Effector CD4-positive, alpha-beta T cell (primary cell): Measurements from ENCODE around the gene LCN15.

Experiments used
- DNase-seq: peaks from one replicate; pipeline ENCODE4 v3.0.0-alpha.2; 2020

The LCN15 gene

GRCh38 chr9:136754059-136754572 is 10.2 kb downstream of the LCN15 start:
- DNase-seq = no peak

GRCh38 chr9:136753371-136754058 is 10.8 kb downstream of the LCN15 start:
- no peak for DNase-seq

GRCh38 chr9:136751814-136752213 is 12.5 kb downstream of the LCN15 start:
- no peak for DNase-seq

- no peak for DNase-seq
These were observed 13.1 kb downstream of the LCN15 start for GRCh38 chr9:136751244-136751643.

- DNase-seq = no peak
These were observed 13.8 kb downstream of the LCN15 start for GRCh38 chr9:136750526-136750925.

GRCh38 chr9:136748666-136749611 is 15.4 kb downstream of the LCN15 start:
- DNase-seq = no peak

GRCh38 chr9:136748201-136748600 is 16.1 kb downstream of the LCN15 start, which contains the start of gene LCN6:
Gene LCN6 (minus strand): TSS chr9:136748525. CDS start chr9:136748483, 42 bp downstream.
- DNase-seq = no peak

GRCh38 chr9:136747161-136748060 is 16.9 kb downstream of the LCN15 start:
- no peak for DNase-seq

- no peak for DNase-seq
These were observed 17.7 kb downstream of the LCN15 start for GRCh38 chr9:136746621-136747020.

GRCh38 chr9:136746155-136746490 is 18.2 kb downstream of the LCN15 start:
- no peak for DNase-seq

- DNase-seq = no peak
These were observed 18.7 kb downstream of the LCN15 start for GRCh38 chr9:136745389-136746154.

- no peak for DNase-seq
These were observed 19.5 kb downstream of the LCN15 start for GRCh38 chr9:136744773-136745172.

GRCh38 chr9:136743639-136744211 is 20.6 kb downstream of the LCN15 start:
- DNase-seq = no peak

- no peak for DNase-seq
These were observed 21.5 kb downstream of the LCN15 start, which contains the start of gene LCN10 for GRCh38 chr9:136742591-136743391. Gene LCN10 (minus strand): TSS chr9:136742940. CDS start chr9:136742903, 37 bp downstream.

GRCh38 chr9:136741883-136742571 is 22.3 kb downstream of the LCN15 start:
- no peak for DNase-seq

- no peak for DNase-seq
These were observed 23.1 kb downstream of the LCN15 start for GRCh38 chr9:136740971-136741882.

GRCh38 chr9:136740491-136740890 is 23.8 kb downstream of the LCN15 start:
- DNase-seq = no peak

- no peak for DNase-seq
These were observed 24.2 kb downstream of the LCN15 start for GRCh38 chr9:136740069-136740468.

GRCh38 chr9:136739509-136739908 is 24.8 kb downstream of the LCN15 start:
- no peak for DNase-seq
